Upper lobe of left lung (tissue), 6 donors: ENCODE measurements around the gene ZNF280D. TPM values are rescaled to one million over a fixed set of nuclear protein-coding genes. Genes with fewer than 3 reads are reported as not detected.

Experiments
- ATAC-seq, 2 donors: fragments of 200-7000 bp; cut with Tn5 transposase; one replicate each; pipeline ENCODE4 v1.9.1; 2022; ENCODE audit warnings: mild to moderate bottlenecking in 2 of 2, moderate library complexity in 2 of 2; ENCODE audit not compliant: low FRiP score in 2 of 2
- DNase-seq, 2 donors: peaks; one replicate each; pipeline ENCODE4 v3.0.0-alpha.2; 2019 to 2020
- H3K27ac ChIP-seq, 4 donors: fragments of 200-600 bp; sonication (generic); one replicate each; pipeline ENCODE4 v1.5.1; 2016 to 2019
- H3K27me3 ChIP-seq, 4 donors: fragments of 200-600 bp; sonication (generic); one replicate each; pipeline ENCODE4 v1.5.1; 2017 to 2019
- H3K36me3 ChIP-seq, 4 donors: fragments of 200-600 bp; sonication (generic); one replicate each; pipeline ENCODE4 v1.5.1; 2016 to 2019
- H3K4me1 ChIP-seq, 4 donors: fragments of 200-600 bp; sonication (generic); one replicate each; pipeline ENCODE4 v1.5.1; 2018 to 2019
- H3K4me3 ChIP-seq, 4 donors: fragments of 200-600 bp; sonication (generic); one replicate each; pipeline ENCODE4 v1.5.1; 2017 to 2019; ENCODE audit warnings: mild to moderate bottlenecking in 2 of 4, moderate library complexity in 1 of 4
- H3K9me3 ChIP-seq, 4 donors: fragments of 200-600 bp; sonication (generic); one replicate each; pipeline ENCODE4 v1.5.1; 2018 to 2019
- CTCF ChIP-seq, 6 experiments: fragments of 450-650 bp in 4 of 6; fragments of 200-600 bp in 2 of 6; sonication (generic) in 2 of 6; IDR thresholded peaks; one replicate each; pipeline ENCODE4 v1.5.1; 2016 to 2019; ENCODE audit warnings: antibody characterized with exemption in 6 of 6
- EP300 ChIP-seq, 4 donors: sonication (generic); formaldehyde crosslinking; IDR thresholded peaks; one replicate each; pipeline ENCODE4 v1.5.1; 2017; ENCODE audit warnings: antibody characterized with exemption in 4 of 4, control low read depth in 2 of 4
- POLR2A ChIP-seq, 4 donors: fragments of 450-650 bp; IDR thresholded peaks; one replicate each; pipeline ENCODE4 v1.5.1; 2016 to 2017; ENCODE audit warnings: antibody characterized with exemption in 4 of 4, mild to moderate bottlenecking in 2 of 4
- POLR2AphosphoS5 ChIP-seq, 2 donors: sonication (generic); formaldehyde crosslinking; IDR thresholded peaks; one replicate each; pipeline ENCODE4 v1.5.1; 2017; ENCODE audit warnings: antibody characterized with exemption in 2 of 2
- WGBS, 2 donors: methylation state at CpG; one replicate each; pipeline ENCODE4 v1.1.5; 2017 to 2018; 5-methylcytosine and 5-hydroxymethylcytosine counted together
- total RNA-seq, 6 donors: library from RNA; depleted of rRNA in 4 of 6; stranded (reverse); fragments of >200 nt in 4 of 6; gene quantifications; one replicate each; pipeline versions ENCODE4 v1.1.0 to v1.2.1, GENCODE V29; 2016 to 2021
- donor health status: DM: no; HTN: no; CAD: no; lungs with moderate emphysema.
- donor health status: DM: no; HTN: yes; CAD: no; lungs with severe emphysema.

The ZNF280D gene
- total RNA-seq, 6 donors from 2014 or later, result 21.2 to 67.4 (median 32.3) TPM

- no peak overlapping the region for H3K4me3 ChIP-seq
- DNase-seq, result no peak
- 67 to 68% methylated on average over 2 of the region's 2 CpGs for WGBS, 2 donors
- no peak for ATAC-seq
- no peak for TF ChIP-seq EP300 (IDR thresholded peaks at IDR 0.05)
- TF ChIP-seq POLR2AphosphoS5 (IDR thresholded peaks at IDR 0.05), result no peak
- no peak for TF ChIP-seq CTCF (IDR thresholded peaks at IDR 0.05)
- no peak for TF ChIP-seq POLR2A (IDR thresholded peaks at IDR 0.05)
- H3K4me1 ChIP-seq, result no peaks in the 10 kb centered on the region
- H3K9me3 ChIP-seq, result no peaks in the 10 kb centered on the region
- no peaks in the 10 kb centered on the region for H3K27me3 ChIP-seq
- H3K27ac ChIP-seq, result no peak overlapping the region
- H3K36me3 ChIP-seq, result no peaks in the 10 kb centered on the region
Measured at GRCh38 chr15:56619887-56620286, 113.4 kb downstream of the ZNF280D start.

- 93 to 97% methylated on average over 2 of the region's 2 CpGs for WGBS, 2 donors
- ATAC-seq, result no peak
- Histone ChIP-seq H3K4me3 (no peak overlapping the region), H3K9me3 (no peaks in the 10 kb centered on the region), H3K36me3 (no peaks in the 10 kb centered on the region), H3K27me3 (no peaks in the 10 kb centered on the region), H3K27ac (no peak overlapping the region), H3K4me1 (no peaks in the 10 kb centered on the region)
- no peak for DNase-seq
- TF ChIP-seq EP300 (IDR thresholded peaks at IDR 0.05) (no peak), POLR2AphosphoS5 (IDR thresholded peaks at IDR 0.05) (no peak), POLR2A (IDR thresholded peaks at IDR 0.05) (no peak), CTCF (IDR thresholded peaks at IDR 0.05) (no peak)
Measured at GRCh38 chr15:56617628-56618027, 115.7 kb downstream of the ZNF280D start.

- H3K27me3 ChIP-seq, result no peaks in the 10 kb centered on the region
- ATAC-seq (no peak), DNase-seq (no peak)
- no peak for TF ChIP-seq CTCF (IDR thresholded peaks at IDR 0.05)
- TF ChIP-seq EP300 (IDR thresholded peaks at IDR 0.05), result no peak
- WGBS, 2 donors, result 77 to 84% methylated on average over 3 of the region's 3 CpGs
- no peaks in the 10 kb centered on the region for H3K9me3 ChIP-seq
- H3K36me3 ChIP-seq, result no peaks in the 10 kb centered on the region
- H3K4me3 ChIP-seq, result no peak overlapping the region
- H3K4me1 ChIP-seq, result no peaks in the 10 kb centered on the region
- H3K27ac ChIP-seq, result no peak overlapping the region
Measured at GRCh38 chr15:56616551-56616950, 116.8 kb downstream of the ZNF280D start.

GRCh38 chr15:56613811-56614210 lies 119.5 kb downstream of the ZNF280D start:
- ATAC-seq, result no peak
- TF ChIP-seq EP300 (IDR thresholded peaks at IDR 0.05) (no peak), POLR2A (IDR thresholded peaks at IDR 0.05) (no peak), CTCF (IDR thresholded peaks at IDR 0.05) (no peak), POLR2AphosphoS5 (IDR thresholded peaks at IDR 0.05) (no peak)
- Histone ChIP-seq H3K9me3 (no peaks in the 10 kb centered on the region), H3K27ac (no peak overlapping the region), H3K36me3 (no peaks in the 10 kb centered on the region), H3K27me3 (no peaks in the 10 kb centered on the region), H3K4me1 (no peaks in the 10 kb centered on the region), H3K4me3 (no peak overlapping the region)
- DNase-seq, result no peak
- WGBS, 2 donors, result 81 to 82% methylated on average over 4 of the region's 4 CpGs

GRCh38 chr15:56608993-56609392 lies 124.3 kb downstream of the ZNF280D start:
- H3K27me3 ChIP-seq, result no peaks in the 10 kb centered on the region
- TF ChIP-seq CTCF (IDR thresholded peaks at IDR 0.05) (no peak), EP300 (IDR thresholded peaks at IDR 0.05) (no peak), POLR2AphosphoS5 (IDR thresholded peaks at IDR 0.05) (no peak), POLR2A (IDR thresholded peaks at IDR 0.05) (no peak)
- ATAC-seq (no peak), DNase-seq (no peak)
- no peak overlapping the region for H3K4me3 ChIP-seq
- no peak overlapping the region for H3K27ac ChIP-seq
- H3K4me1 ChIP-seq, result no peaks in the 10 kb centered on the region
- H3K36me3 ChIP-seq, result no peaks in the 10 kb centered on the region
- WGBS, 2 donors, result 44 to 90% methylated on average over 1 of the region's 1 CpG
- no peaks in the 10 kb centered on the region for H3K9me3 ChIP-seq
